ENCODE results near the gene RRAS. TPM values are rescaled to one million over a fixed set of nuclear protein-coding genes. Genes with fewer than 3 reads are reported as not detected.

Gene RRAS
- total RNA-seq, 1 experiment from 2014 or later, result 55.9 TPM

DNA sequence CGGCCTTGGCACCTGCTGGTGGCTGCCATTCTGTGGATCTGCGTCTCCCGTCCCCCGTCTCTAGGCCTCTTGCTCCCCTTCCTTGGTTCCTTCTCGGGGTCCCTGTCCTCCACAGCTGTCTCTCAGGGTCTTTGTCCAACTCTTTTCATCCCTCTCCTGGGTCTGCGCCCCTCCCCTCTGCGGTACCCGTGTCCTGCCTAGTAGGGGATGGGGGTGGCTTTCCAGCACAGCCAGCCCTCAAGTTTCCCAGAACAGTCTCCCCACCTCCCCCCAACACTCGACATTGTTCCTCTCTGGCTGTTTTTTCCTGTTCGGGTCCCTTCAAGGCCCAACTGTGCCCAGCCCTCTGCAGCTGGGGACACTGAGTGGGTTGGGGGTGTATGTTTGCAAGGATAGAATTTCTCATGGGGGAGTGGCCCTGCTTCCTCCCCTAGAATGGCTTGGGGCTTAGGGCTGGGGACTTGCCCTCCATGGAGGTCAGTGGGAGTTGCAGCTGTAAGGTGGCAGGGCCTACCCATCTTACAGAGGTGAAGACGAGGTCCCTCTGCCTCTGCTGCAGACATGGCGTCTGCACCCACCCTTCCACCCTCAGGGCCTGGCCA lies 48.7 kb upstream of the RRAS start:
- ChIA-PET RAD21 (ENCODE audit: low non-redundant PET in 1 of 2, low total read pairs in 2 of 2, uncharacterized antibody in 2 of 2, unreplicated experiment in 2 of 2) (interaction anchor here in 1 of 2 experiments (0.5 kb wide), 1 partner anchor 54 kb away, joined by 5 read pairs; no protein-coding TSS in a partner anchor), CTCF (no interaction called here), POLR2A (no interaction called here)
- Histone ChIP-seq H2AFZ (ENCODE audit: low read depth, low read length, poor library complexity, severe bottlenecking) (no peak overlapping the region), H3K9ac (ENCODE audit: low read length) (no peak overlapping the region), H3K27ac (ENCODE audit: low read depth, low read length) (no peak overlapping the region), H3K4me1 (ENCODE audit: control insufficient read depth in 1 of 2, insufficient read depth in 2 of 2, low read length in 2 of 2) (peaks cover 0 to 26% of the 10 kb centered on the region in 2 experiments; a peak in 2 of 4 replicates), H3K4me2 (ENCODE audit: low read length) (no peak overlapping the region), H4K20me1 (ENCODE audit: insufficient read depth) (peaks cover 8% of the 10 kb centered on the region; the same call in 1 of the 2 replicates), H3K36me3 (ENCODE audit: control insufficient read depth in 1 of 2, insufficient read depth in 2 of 2, low read length in 2 of 2) (peaks cover 29 to 34% of the 10 kb centered on the region in 2 experiments), H3K4me3 (replicated peaks in 1 of 2; ENCODE audit: low read depth in 1 of 2, low read length in 2 of 2) (no peak overlapping the region), H3K79me2 (ENCODE audit: insufficient read depth, low read length) (peaks cover 25% of the 10 kb centered on the region), H3K9me2 (ENCODE audit: insufficient read depth) (no peaks in the 10 kb centered on the region), H3K9me3 (ENCODE audit: control insufficient read depth in 1 of 2, insufficient read depth in 1 of 2, low read depth in 1 of 2, low read length in 2 of 2) (no peaks in the 10 kb centered on the region), H3K27me3 (ENCODE audit: insufficient read depth, low read length) (no peaks in the 10 kb centered on the region)
- BruUV-seq (replicated peaks), result no TSS peak
- intact Hi-C loops (cut with micrococcal nuclease), result no loop called here
- no peak for ATAC-seq
- TF ChIP-seq, protein P1, sequence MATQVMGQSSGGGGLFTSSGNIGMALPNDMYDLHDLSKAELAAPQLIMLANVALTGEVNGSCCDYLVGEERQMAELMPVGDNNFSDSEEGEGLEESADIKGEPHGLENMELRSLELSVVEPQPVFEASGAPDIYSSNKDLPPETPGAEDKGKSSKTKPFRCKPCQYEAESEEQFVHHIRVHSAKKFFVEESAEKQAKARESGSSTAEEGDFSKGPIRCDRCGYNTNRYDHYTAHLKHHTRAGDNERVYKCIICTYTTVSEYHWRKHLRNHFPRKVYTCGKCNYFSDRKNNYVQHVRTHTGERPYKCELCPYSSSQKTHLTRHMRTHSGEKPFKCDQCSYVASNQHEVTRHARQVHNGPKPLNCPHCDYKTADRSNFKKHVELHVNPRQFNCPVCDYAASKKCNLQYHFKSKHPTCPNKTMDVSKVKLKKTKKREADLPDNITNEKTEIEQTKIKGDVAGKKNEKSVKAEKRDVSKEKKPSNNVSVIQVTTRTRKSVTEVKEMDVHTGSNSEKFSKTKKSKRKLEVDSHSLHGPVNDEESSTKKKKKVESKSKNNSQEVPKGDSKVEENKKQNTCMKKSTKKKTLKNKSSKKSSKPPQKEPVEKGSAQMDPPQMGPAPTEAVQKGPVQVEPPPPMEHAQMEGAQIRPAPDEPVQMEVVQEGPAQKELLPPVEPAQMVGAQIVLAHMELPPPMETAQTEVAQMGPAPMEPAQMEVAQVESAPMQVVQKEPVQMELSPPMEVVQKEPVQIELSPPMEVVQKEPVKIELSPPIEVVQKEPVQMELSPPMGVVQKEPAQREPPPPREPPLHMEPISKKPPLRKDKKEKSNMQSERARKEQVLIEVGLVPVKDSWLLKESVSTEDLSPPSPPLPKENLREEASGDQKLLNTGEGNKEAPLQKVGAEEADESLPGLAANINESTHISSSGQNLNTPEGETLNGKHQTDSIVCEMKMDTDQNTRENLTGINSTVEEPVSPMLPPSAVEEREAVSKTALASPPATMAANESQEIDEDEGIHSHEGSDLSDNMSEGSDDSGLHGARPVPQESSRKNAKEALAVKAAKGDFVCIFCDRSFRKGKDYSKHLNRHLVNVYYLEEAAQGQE (IDR thresholded peaks at IDR 0.05; ENCODE audit: low read depth), result no peak
- no peak for TF ChIP-seq EZH2 (IDR thresholded peaks at IDR 0.05)
- no peak for TF ChIP-seq CEBPB (IDR thresholded peaks at IDR 0.05; ENCODE audit: low read depth)
- no peak for TF ChIP-seq SP1 (IDR thresholded peaks at IDR 0.05; ENCODE audit: low read depth)
- no peak for TF ChIP-seq EGR1 (IDR thresholded peaks at IDR 0.05; ENCODE audit: low read depth)
- no peak for TF ChIP-seq ZFX (IDR thresholded peaks at IDR 0.05)
- TF ChIP-seq, protein P2, sequence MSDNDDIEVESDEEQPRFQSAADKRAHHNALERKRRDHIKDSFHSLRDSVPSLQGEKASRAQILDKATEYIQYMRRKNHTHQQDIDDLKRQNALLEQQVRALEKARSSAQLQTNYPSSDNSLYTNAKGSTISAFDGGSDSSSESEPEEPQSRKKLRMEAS (IDR thresholded peaks at IDR 0.05), result no peak
- no peak for TF ChIP-seq TCF7L2 (IDR thresholded peaks at IDR 0.05; ENCODE audit: borderline replicate concordance, extremely low read depth, insufficient read depth, insufficient read length)
- no peak for TF ChIP-seq ELF1 (IDR thresholded peaks at IDR 0.05; ENCODE audit: borderline replicate concordance, low read depth)
- no peak for TF ChIP-seq FOSL1 (IDR thresholded peaks at IDR 0.05; ENCODE audit: low read depth)
- no peak for TF ChIP-seq POLR2AphosphoS5 (IDR thresholded peaks at IDR 0.05; ENCODE audit: low read depth, low read length)
- TF ChIP-seq, protein P3, sequence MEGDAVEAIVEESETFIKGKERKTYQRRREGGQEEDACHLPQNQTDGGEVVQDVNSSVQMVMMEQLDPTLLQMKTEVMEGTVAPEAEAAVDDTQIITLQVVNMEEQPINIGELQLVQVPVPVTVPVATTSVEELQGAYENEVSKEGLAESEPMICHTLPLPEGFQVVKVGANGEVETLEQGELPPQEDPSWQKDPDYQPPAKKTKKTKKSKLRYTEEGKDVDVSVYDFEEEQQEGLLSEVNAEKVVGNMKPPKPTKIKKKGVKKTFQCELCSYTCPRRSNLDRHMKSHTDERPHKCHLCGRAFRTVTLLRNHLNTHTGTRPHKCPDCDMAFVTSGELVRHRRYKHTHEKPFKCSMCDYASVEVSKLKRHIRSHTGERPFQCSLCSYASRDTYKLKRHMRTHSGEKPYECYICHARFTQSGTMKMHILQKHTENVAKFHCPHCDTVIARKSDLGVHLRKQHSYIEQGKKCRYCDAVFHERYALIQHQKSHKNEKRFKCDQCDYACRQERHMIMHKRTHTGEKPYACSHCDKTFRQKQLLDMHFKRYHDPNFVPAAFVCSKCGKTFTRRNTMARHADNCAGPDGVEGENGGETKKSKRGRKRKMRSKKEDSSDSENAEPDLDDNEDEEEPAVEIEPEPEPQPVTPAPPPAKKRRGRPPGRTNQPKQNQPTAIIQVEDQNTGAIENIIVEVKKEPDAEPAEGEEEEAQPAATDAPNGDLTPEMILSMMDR (IDR thresholded peaks at IDR 0.05 in 2 of 3, conservative IDR thresholded peaks at IDR 0.05 in 1 of 3; ENCODE audit: borderline replicate concordance in 1 of 3, insufficient read depth in 1 of 3, low read depth in 2 of 3, low read length in 2 of 3), result no peak
- no peak for TF ChIP-seq POLR2A (IDR thresholded peaks at IDR 0.05; ENCODE audit: borderline replicate concordance, extremely low read depth, insufficient read depth, insufficient read length)
- TF ChIP-seq RAD21 (IDR thresholded peaks at IDR 0.05; ENCODE audit: low read depth), result no peak
- TF ChIP-seq CBX3 (IDR thresholded peaks at IDR 0.05; ENCODE audit: low read depth), result no peak
- TF ChIP-seq SIN3A (IDR thresholded peaks at IDR 0.05; ENCODE audit: low read depth), result no peak
- TF ChIP-seq JUND (IDR thresholded peaks at IDR 0.05), result no peak
- no peak for TF ChIP-seq ZNF274 (IDR thresholded peaks at IDR 0.05; ENCODE audit: low read depth, low read length)
- DNase-seq (ENCODE audit: low read depth, low spot score), result no peak

All from HCT116 (cell line).